Measurements from ENCODE around the gene LRRC3B.

DNA sequence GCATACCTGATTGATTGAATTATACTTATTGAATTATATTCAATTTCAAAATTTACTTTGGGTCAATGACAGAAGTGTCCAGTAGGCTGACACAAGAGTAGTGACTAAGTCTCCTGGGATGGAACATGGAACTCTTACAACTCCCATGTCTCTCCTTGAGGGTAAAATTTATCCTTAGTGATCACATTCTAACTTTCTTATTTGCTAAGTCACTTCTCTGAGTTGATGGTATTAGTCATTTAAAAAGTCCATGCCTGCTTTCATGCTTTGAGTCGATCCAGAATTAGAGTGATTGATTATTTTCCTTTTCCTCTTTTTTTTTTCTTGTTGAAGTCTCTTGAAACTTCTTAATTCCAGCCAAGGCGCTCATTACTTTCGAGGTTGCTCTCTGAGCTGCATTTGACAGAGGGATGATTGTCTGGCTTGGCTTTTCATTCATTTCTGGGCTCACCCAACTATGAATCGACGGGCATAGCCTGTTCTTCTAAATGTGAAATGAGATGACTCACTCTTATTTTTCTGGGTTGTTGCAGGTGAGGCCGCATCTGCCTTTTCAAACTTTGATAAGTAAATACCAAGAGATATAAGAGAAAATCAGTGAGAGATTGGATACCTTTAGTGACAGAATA is 34.9 kb downstream of the LRRC3B start:
- TF ChIP-seq ZBTB7A (tag by site-specific recombination; IDR thresholded peaks at IDR 0.05; ENCODE audit: low read depth), result no peak
- no peak for TF ChIP-seq ZNF670 (tag by site-specific recombination; IDR thresholded peaks at IDR 0.05; ENCODE audit: low read depth)
- no peak for TF ChIP-seq ZNF76 (tag by site-specific recombination; IDR thresholded peaks at IDR 0.05; ENCODE audit: borderline replicate concordance, low read depth)
- no peak for TF ChIP-seq ZNF280D (tag by site-specific recombination; IDR thresholded peaks at IDR 0.05)
- no peak for TF ChIP-seq CTCF (tag by site-specific recombination; IDR thresholded peaks at IDR 0.05)
- TF ChIP-seq, protein P1, sequence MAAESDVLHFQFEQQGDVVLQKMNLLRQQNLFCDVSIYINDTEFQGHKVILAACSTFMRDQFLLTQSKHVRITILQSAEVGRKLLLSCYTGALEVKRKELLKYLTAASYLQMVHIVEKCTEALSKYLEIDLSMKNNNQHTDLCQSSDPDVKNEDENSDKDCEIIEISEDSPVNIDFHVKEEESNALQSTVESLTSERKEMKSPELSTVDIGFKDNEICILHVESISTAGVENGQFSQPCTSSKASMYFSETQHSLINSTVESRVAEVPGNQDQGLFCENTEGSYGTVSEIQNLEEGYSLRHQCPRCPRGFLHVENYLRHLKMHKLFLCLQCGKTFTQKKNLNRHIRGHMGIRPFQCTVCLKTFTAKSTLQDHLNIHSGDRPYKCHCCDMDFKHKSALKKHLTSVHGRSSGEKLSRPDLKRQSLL (tag by site-specific recombination; IDR thresholded peaks at IDR 0.05), result no peak
- no peak for TF ChIP-seq ZBTB26 (tag by site-specific recombination; optimal IDR thresholded peaks at IDR 0.05)
- no peak for TF ChIP-seq KLF1 (tag by site-specific recombination; IDR thresholded peaks at IDR 0.05)
- TF ChIP-seq, protein P2, sequence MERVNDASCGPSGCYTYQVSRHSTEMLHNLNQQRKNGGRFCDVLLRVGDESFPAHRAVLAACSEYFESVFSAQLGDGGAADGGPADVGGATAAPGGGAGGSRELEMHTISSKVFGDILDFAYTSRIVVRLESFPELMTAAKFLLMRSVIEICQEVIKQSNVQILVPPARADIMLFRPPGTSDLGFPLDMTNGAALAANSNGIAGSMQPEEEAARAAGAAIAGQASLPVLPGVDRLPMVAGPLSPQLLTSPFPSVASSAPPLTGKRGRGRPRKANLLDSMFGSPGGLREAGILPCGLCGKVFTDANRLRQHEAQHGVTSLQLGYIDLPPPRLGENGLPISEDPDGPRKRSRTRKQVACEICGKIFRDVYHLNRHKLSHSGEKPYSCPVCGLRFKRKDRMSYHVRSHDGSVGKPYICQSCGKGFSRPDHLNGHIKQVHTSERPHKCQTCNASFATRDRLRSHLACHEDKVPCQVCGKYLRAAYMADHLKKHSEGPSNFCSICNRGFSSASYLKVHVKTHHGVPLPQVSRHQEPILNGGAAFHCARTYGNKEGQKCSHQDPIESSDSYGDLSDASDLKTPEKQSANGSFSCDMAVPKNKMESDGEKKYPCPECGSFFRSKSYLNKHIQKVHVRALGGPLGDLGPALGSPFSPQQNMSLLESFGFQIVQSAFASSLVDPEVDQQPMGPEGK (tag by site-specific recombination; IDR thresholded peaks at IDR 0.05), result no peak
- TF ChIP-seq YY1 (tag by site-specific recombination; IDR thresholded peaks at IDR 0.05), result no peak
- TF ChIP-seq GFI1B (tag by site-specific recombination; IDR thresholded peaks at IDR 0.05), result no peak
- no peak for TF ChIP-seq OVOL3 (tag by site-specific recombination; IDR thresholded peaks at IDR 0.05)

All from HEK293 (cell line).